GM18868 (cell line): ENCODE results near the gene ARL6IP4.

Source experiments
- ATAC-seq: cut with Tn5 transposase; IDR thresholded peaks from one replicate; pipeline ENCODE4 v1.9.1; 2021; ENCODE audit warnings: mild to moderate bottlenecking, moderate library complexity; ENCODE audit not compliant: unreplicated experiment

Gene ARL6IP4

GRCh38 chr12:122989874-122990419 is 9.5 kb downstream of the ARL6IP4 start:
- no peak for ATAC-seq

- no peak for ATAC-seq
Observed at GRCh38 chr12:122990561-122990960, 10.1 kb downstream of the ARL6IP4 start.

GRCh38 chr12:122990961-122991622 is 10.6 kb downstream of the ARL6IP4 start:
- no peak for ATAC-seq

GRCh38 chr12:122991623-122992275 is 11.3 kb downstream of the ARL6IP4 start:
- no peak for ATAC-seq

GRCh38 chr12:122992386-122992785 is 11.9 kb downstream of the ARL6IP4 start:
- ATAC-seq = no peak

- no peak for ATAC-seq
Observed at GRCh38 chr12:122994140-122994675, 13.7 kb downstream of the ARL6IP4 start.

GRCh38 chr12:122994781-122995502 is 14.5 kb downstream of the ARL6IP4 start:
- no peak for ATAC-seq

- no peak for ATAC-seq
Observed at GRCh38 chr12:122995503-122996187, 15.2 kb downstream of the ARL6IP4 start.

GRCh38 chr12:122996188-122996601 is 15.7 kb downstream of the ARL6IP4 start:
- ATAC-seq = no peak

- no peak for ATAC-seq
Observed at GRCh38 chr12:122996621-122997342, 16.3 kb downstream of the ARL6IP4 start.

- ATAC-seq = no peak
Observed at GRCh38 chr12:122997343-122998250, 17.1 kb downstream of the ARL6IP4 start.

GRCh38 chr12:122998316-122998715 is 17.8 kb downstream of the ARL6IP4 start:
- ATAC-seq = no peak

- no peak for ATAC-seq
Observed at GRCh38 chr12:122999196-122999946, 18.9 kb downstream of the ARL6IP4 start.

GRCh38 chr12:122999986-123000420 is 19.5 kb downstream of the ARL6IP4 start:
- no peak for ATAC-seq

GRCh38 chr12:123000578-123000977 is 20.1 kb downstream of the ARL6IP4 start:
- no peak for ATAC-seq

GRCh38 chr12:123001464-123001863 is 21.0 kb downstream of the ARL6IP4 start:
- ATAC-seq = no peak

GRCh38 chr12:123003257-123003656 is 22.8 kb downstream of the ARL6IP4 start:
- ATAC-seq = no peak

- ATAC-seq = no peak
Observed at GRCh38 chr12:123004287-123004686, 23.8 kb downstream of the ARL6IP4 start.
